Measurements from ENCODE around the gene MYRF. TPM values are rescaled to one million over a fixed set of nuclear protein-coding genes. Genes with fewer than 3 reads are reported as not detected.

MYRF gene
- total and polyA plus RNA-seq, 8 donors: 6.4 to 527 (median 59.7) TPM

DNA sequence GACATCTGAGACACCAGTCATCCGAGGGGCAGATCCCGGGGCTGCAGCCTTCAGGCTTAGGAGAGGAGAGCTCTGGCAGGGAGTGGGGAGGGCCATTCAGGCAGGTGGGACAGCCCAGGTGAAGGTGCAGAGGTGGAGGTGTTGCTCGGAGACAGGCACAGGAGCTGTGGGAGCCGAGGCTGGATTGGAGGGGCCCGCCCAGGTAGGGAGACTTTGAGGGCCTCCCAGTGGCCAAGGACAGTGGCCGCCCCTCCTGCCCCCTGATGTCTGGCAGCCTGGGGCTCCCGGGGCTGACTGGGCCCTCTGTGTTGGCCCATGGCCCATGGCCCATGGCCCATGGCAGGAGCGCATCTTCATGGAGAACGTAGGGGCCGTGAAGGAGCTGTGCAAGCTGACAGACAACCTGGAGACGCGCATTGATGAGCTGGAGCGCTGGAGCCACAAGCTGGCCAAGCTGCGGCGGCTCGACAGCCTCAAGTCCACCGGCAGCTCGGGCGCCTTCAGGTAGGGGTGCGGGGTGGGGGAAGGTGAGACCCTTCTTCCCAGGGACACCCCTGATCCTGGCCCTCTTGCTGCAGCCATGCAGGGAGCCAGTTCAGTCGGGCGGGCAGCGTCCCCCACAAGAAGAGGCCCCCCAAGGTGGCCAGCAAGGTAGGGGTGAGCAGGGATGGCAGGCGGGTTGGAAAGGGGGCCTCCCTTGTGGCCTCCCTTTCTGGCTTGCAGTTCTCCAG lies 26.6 kb downstream of the MYRF start:
- WGBS, 5 donors: 82 to 91% (median 88%) methylated on average over 10 to 24 of the region's 24 CpGs
- Histone ChIP-seq H3K4me3 (no peak overlapping the region), H3K27ac (peak overlapping the region in 2 of 5 donors; percentile 24 to 43), H3K9me3 (no peaks in the 10 kb centered on the region), H3K36me3 (peaks cover 34 to 75% (median 71%) of the 10 kb centered on the region in 4 donors), H3K4me1 (peaks cover 17 to 38% (median 35%) of the 10 kb centered on the region in 4 donors), H3K27me3 (no peaks in the 10 kb centered on the region)
- intact Hi-C loops (cut with DNase I; ENCODE audit: low total_unique reads): no loop called here
- TF ChIP-seq EP300 (IDR thresholded peaks at IDR 0.05) (no peak), POLR2A (IDR thresholded peaks at IDR 0.05) (no peak), POLR2AphosphoS5 (IDR thresholded peaks at IDR 0.05) (no peak)
- TF ChIP-seq, protein P1, sequence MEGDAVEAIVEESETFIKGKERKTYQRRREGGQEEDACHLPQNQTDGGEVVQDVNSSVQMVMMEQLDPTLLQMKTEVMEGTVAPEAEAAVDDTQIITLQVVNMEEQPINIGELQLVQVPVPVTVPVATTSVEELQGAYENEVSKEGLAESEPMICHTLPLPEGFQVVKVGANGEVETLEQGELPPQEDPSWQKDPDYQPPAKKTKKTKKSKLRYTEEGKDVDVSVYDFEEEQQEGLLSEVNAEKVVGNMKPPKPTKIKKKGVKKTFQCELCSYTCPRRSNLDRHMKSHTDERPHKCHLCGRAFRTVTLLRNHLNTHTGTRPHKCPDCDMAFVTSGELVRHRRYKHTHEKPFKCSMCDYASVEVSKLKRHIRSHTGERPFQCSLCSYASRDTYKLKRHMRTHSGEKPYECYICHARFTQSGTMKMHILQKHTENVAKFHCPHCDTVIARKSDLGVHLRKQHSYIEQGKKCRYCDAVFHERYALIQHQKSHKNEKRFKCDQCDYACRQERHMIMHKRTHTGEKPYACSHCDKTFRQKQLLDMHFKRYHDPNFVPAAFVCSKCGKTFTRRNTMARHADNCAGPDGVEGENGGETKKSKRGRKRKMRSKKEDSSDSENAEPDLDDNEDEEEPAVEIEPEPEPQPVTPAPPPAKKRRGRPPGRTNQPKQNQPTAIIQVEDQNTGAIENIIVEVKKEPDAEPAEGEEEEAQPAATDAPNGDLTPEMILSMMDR (IDR thresholded peaks at IDR 0.05): no peak
- no peak for DNase-seq

DNA sequence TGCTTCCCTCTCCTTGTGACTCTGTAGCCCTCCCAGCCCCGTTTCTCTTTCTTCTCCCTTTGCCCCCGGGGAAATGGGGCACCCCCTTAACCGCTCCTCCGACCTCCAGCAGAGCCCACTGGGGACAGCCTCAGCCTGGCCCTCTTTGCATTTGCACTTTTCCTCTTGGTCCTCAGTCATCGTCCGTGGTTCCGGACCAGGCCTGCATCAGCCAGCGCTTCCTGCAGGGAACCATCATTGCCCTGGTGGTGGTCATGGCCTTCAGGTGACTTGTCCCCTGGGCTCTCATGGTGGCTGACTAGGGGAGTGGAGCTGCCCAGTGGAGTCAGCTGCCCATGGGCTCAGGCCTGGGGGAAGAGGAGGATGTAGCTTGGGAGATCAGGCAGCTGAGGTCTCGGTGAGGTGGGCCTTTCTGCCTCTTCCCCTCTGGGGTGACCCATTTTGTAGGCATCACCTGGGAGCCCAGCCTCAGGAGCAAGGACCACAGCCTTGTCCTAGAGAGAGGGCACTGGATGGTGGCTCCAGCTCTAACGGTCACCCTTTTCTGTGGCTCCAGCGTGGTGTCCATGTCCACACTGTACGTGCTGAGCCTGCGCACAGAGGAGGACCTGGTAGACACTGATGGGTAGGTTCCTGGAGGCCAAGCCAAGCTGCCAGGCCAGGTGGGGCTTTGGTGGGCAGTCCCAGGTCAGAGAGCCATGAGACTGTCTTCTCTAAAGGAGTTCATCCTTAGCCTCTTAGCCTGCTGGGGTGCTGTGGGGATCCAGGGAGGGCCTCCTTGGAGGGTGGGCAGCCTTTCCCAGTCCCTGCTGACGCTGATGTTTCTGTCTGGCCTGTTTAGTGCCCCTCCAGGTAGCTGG lies 27.5 kb downstream of the MYRF start:
- Histone ChIP-seq H3K27me3 (no peaks in the 10 kb centered on the region), H3K9me3 (no peaks in the 10 kb centered on the region), H3K27ac (peak overlapping the region in 1 of 5 donors; percentile 22), H3K4me3 (no peak overlapping the region), H3K4me1 (peaks cover 17 to 32% (median 28%) of the 10 kb centered on the region in 4 donors), H3K36me3 (peaks cover 40 to 83% (median 79%) of the 10 kb centered on the region in 4 donors)
- TF ChIP-seq POLR2A (IDR thresholded peaks at IDR 0.05) (no peak), POLR2AphosphoS5 (IDR thresholded peaks at IDR 0.05) (no peak), EP300 (IDR thresholded peaks at IDR 0.05) (no peak)
- TF ChIP-seq, protein P1 (IDR thresholded peaks at IDR 0.05): no peak
- 83 to 92% (median 86%) methylated on average over 13 to 14 of the region's 14 CpGs for WGBS, 5 donors
- intact Hi-C loops (cut with DNase I; ENCODE audit: low total_unique reads): no loop called here
- DNase-seq: no peak

DNA sequence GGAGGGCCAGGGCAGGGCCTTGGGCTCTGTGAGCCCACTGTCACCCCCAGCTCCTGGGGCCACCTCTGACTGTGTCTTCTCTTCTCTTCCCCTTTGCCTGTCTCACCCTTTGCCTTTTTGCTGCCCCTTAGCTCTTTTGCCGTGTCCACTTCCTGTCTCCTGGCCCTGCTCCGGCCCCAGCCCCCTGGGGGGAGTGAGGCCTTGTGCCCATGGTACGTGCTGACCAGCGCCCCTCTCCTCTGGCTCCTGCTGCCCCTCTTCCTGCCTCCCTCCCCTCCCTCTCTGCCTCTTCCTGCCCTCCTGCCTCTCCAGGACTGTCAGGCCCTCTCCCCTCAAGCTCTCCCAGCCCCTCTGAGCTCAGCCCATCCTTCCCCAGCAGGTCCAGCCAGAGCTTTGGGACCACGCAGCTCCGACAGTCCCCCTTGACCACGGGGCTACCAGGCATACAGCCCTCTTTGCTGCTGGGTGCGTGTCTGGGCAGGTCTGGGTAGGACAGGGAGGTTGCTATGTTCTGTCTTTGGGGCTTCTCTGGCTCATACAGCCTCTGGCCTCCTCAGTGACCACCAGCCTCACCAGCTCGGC lies 28.2 kb downstream of the MYRF start:
- Histone ChIP-seq H3K27ac (peak overlapping the region in 1 of 5 donors; percentile 22), H3K36me3 (peaks cover 47 to 91% (median 87%) of the 10 kb centered on the region in 4 donors), H3K4me1 (peaks cover 12 to 25% (median 21%) of the 10 kb centered on the region in 4 donors), H3K4me3 (no peak overlapping the region), H3K27me3 (no peaks in the 10 kb centered on the region), H3K9me3 (no peaks in the 10 kb centered on the region)
- TF ChIP-seq POLR2A (IDR thresholded peaks at IDR 0.05): no peak
- TF ChIP-seq POLR2AphosphoS5 (IDR thresholded peaks at IDR 0.05): no peak
- no peak for TF ChIP-seq EP300 (IDR thresholded peaks at IDR 0.05)
- TF ChIP-seq, protein P1 (IDR thresholded peaks at IDR 0.05): no peak
- intact Hi-C loops (cut with DNase I; ENCODE audit: low total_unique reads): no loop called here
- 80 to 89% (median 82%) methylated on average over 9 of the region's 9 CpGs for WGBS, 5 donors
- no peak for DNase-seq

DNA sequence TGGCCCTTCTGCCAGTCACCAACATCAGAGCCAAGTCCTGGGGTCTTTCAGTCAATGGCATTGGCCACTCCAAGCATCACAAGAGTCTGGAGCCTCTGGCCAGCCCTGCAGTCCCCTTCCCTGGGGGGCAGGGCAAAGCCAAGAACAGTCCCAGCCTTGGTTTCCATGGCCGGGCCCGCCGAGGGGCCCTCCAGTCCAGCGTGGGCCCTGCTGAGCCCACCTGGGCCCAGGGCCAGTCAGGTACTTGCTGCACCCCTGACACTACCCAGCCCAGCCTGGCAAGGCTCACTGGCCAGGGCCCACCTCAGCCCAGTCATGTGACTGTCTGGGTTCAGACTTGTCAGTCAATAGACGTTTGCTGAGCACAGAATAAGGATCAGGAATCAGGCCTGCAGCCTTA lies 29.1 kb downstream of the MYRF start:
- Histone ChIP-seq H3K4me1 (peaks cover 12 to 21% (median 13%) of the 10 kb centered on the region in 4 donors), H3K4me3 (no peak overlapping the region), H3K27me3 (no peaks in the 10 kb centered on the region), H3K27ac (no peak overlapping the region), H3K9me3 (no peaks in the 10 kb centered on the region), H3K36me3 (peaks cover 56 to 98% (median 93%) of the 10 kb centered on the region in 4 donors)
- TF ChIP-seq POLR2A (IDR thresholded peaks at IDR 0.05): no peak
- TF ChIP-seq, protein P1 (IDR thresholded peaks at IDR 0.05): no peak
- TF ChIP-seq EP300 (IDR thresholded peaks at IDR 0.05): no peak
- TF ChIP-seq POLR2AphosphoS5 (IDR thresholded peaks at IDR 0.05): no peak
- DNase-seq: no peak
- WGBS, 5 donors: 33 to 69% (median 65%) methylated on average over 1 to 5 of the region's 5 CpGs
- intact Hi-C loops (cut with DNase I; ENCODE audit: low total_unique reads): no loop called here

All from stomach (tissue), 9 donors.